ENCODE measurements around the gene ICAM2.

- TF ChIP-seq CTCF (IDR thresholded peaks at IDR 0.05) (no peak), POLR2AphosphoS5 (IDR thresholded peaks at IDR 0.05) (no peak), POLR2A (IDR thresholded peaks at IDR 0.05) (no peak), EP300 (IDR thresholded peaks at IDR 0.05) (no peak)
Observed at GRCh38 chr17:63997341-63998048, 22.9 kb downstream of the ICAM2 start.

Data from gastroesophageal sphincter (tissue), 3 donors.